Measurements from ENCODE around the gene CYP2J2.

DNA sequence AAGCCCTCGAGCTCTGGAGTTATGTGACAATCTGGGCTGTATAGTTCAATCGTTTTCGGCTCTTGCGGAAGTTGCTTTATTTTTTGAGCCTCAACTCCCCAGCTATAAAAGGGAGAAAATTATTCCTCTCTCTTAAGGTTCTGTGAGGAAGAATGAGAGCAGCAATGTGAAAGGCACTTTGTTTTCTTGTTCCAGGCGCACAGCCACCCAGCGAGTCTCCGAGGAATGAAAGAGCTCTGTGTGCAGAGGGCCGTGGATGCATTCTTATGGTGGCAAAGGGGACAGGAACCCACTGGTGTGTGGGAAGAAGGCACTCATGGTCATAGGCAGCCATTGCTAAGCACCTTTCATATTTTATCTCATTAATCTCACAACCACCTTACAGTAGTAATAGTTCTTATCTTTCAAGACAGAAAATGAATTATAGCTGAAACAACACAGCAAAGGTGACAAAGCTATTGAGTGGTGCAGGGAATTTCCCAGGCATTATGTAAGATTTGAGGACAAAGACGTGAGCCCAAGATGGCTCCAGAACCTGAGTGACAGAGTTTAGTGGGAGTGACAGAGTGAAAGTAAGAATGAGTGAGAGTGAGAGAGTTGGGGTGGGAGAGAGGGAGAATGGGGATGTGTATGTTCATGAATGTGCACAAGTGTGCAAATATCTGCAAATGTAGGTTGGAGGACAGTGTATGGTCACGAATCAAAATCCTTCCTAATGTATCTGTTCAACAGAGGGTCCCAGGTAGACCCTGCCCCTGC lies 9.4 kb downstream of the CYP2J2 start:
- no peak for TF ChIP-seq EZH2 (IDR thresholded peaks at IDR 0.05; ENCODE audit: insufficient read depth, low read length)
- TF ChIP-seq, protein P1, sequence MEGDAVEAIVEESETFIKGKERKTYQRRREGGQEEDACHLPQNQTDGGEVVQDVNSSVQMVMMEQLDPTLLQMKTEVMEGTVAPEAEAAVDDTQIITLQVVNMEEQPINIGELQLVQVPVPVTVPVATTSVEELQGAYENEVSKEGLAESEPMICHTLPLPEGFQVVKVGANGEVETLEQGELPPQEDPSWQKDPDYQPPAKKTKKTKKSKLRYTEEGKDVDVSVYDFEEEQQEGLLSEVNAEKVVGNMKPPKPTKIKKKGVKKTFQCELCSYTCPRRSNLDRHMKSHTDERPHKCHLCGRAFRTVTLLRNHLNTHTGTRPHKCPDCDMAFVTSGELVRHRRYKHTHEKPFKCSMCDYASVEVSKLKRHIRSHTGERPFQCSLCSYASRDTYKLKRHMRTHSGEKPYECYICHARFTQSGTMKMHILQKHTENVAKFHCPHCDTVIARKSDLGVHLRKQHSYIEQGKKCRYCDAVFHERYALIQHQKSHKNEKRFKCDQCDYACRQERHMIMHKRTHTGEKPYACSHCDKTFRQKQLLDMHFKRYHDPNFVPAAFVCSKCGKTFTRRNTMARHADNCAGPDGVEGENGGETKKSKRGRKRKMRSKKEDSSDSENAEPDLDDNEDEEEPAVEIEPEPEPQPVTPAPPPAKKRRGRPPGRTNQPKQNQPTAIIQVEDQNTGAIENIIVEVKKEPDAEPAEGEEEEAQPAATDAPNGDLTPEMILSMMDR (IDR thresholded peaks at IDR 0.05; ENCODE audit: insufficient read depth, low read depth, low read length), result no peak
